HepG2 (cell line): ENCODE measurements around the gene YPEL5.

Source experiments
- CHD4 ChIP-seq: fragments of 200-600 bp; sonication (generic); IDR thresholded peaks from 2 replicates; pipeline ENCODE4 v1.7.0; 2017; ENCODE audit warnings: mild to moderate bottlenecking, low read length, borderline replicate concordance
- POLR2A ChIP-seq, 2 experiments: IDR thresholded peaks; 2 replicates each; pipeline ENCODE4 v1.6.1; 2011; ENCODE audit warnings: low read depth in 2 of 2, low read length in 2 of 2, mild to moderate bottlenecking in 1 of 2, moderate library complexity in 1 of 2; ENCODE audit not compliant: insufficient read depth in 1 of 2
- TCF7 ChIP-seq: sonication (generic); IDR thresholded peaks from 2 replicates; pipeline ENCODE4 v1.6.1; 2016; ENCODE audit warnings: antibody characterized with exemption, low read depth
- WIZ ChIP-seq: sonication (generic); formaldehyde crosslinking; IDR thresholded peaks from 2 replicates; pipeline ENCODE4 v1.5.1; 2020; ENCODE audit warnings: mild to moderate bottlenecking, missing genetic modification reagents
- ZZZ3 ChIP-seq: sonication (generic); formaldehyde crosslinking; IDR thresholded peaks from 2 replicates; pipeline ENCODE4 v1.4.0; 2020; ENCODE audit warnings: missing genetic modification reagents, mild to moderate bottlenecking, borderline replicate concordance

DNA sequence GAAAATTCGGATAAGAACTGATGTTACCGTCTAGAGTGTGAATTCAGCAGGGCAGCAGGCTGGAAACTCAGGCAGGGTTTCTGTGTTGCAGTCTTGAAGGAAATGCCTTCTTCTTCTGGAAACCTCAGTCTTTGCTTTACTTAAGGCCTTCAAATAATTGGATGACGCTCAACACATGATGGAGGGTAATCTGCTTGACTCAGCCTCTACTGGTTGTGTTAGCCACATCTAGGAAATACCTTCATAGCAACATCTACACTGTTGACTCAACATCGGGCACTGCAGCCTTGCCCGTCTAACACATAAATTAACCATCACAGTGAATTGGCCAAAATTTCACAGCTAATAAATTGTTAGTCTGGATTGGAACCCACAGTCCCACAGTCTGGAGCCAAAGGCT, 37.2 kb downstream of the YPEL5 start:
- no peak for TF ChIP-seq CHD4
- TF ChIP-seq ZZZ3 (CRISPR knock-in tag): no peak
- TF ChIP-seq POLR2A (IDR thresholded peaks at IDR 0.05; ENCODE audit: insufficient read depth in 1 of 2, low read depth in 2 of 2, low read length in 2 of 2): no peak
- TF ChIP-seq TCF7: no peak
- no peak for TF ChIP-seq WIZ (CRISPR knock-in tag)
